Naive B cell (primary cell): Measurements from ENCODE around the gene RFC5. TPM values are rescaled to one million over a fixed set of nuclear protein-coding genes. Genes with fewer than 3 reads are reported as not detected.

Experiments used
- ATAC-seq, 2 donors: fragments of 150-1000 bp; cut with Tn5 transposase; 2 replicates each; pipeline ENCODE4 v1.10.0; 2021; ENCODE audit warnings: low read depth in 2 of 2, mild to moderate bottlenecking in 2 of 2, moderate library complexity in 2 of 2
- DNase-seq: peaks from one replicate; pipeline ENCODE4 v3.0.0; 2022
- H3K27ac Mint-ChIP-seq, 6 donors: one replicate each; pipeline ENCODE4 v1.8.0; 2020 to 2022; ENCODE audit warnings: mild to moderate bottlenecking in 6 of 6, mixed read lengths in 6 of 6, moderate library complexity in 5 of 6, inconsistent platforms in 2 of 6
- H3K27me3 Mint-ChIP-seq, 3 donors: one replicate each; pipeline ENCODE4 v1.8.0; 2021 to 2022; ENCODE audit warnings: mixed read lengths in 3 of 3, mild to moderate bottlenecking in 1 of 3
- H3K36me3 Mint-ChIP-seq, 2 donors: one replicate each; pipeline ENCODE4 v1.8.0; 2020 to 2022; ENCODE audit warnings: mixed read lengths in 2 of 2, inconsistent platforms in 1 of 2, mild to moderate bottlenecking in 1 of 2
- H3K4me1 Mint-ChIP-seq, 3 donors: one replicate each; pipeline ENCODE4 v1.8.0; 2020 to 2022; ENCODE audit warnings: mixed read lengths in 3 of 3, inconsistent platforms in 1 of 3, mild to moderate bottlenecking in 1 of 3, moderate library complexity in 1 of 3
- H3K4me3 Mint-ChIP-seq, 8 donors: one replicate each; pipeline ENCODE4 v1.8.0; 2020 to 2022; ENCODE audit warnings: mild to moderate bottlenecking in 8 of 8, mixed read lengths in 8 of 8, moderate library complexity in 8 of 8, inconsistent platforms in 2 of 8
- H3K9me3 Mint-ChIP-seq, 7 donors: one replicate each; pipeline ENCODE4 v1.8.0; 2020 to 2022; ENCODE audit warnings: mixed read lengths in 7 of 7, mild to moderate bottlenecking in 5 of 7, inconsistent platforms in 2 of 7, moderate library complexity in 1 of 7
- polyA plus RNA-seq, 6 donors: library from polyadenylated mRNA; unstranded; fragments of 300-500 nt; fragmentation: Illumina TruSeq; gene quantifications; one replicate each; pipeline ENCODE4 v1.2.3, GENCODE V29; 2021; ENCODE audit warnings: low read depth in 6 of 6

RFC5 gene
- polyA plus RNA-seq, 6 donors from 2014 or later, result 16.0 to 26.8 (median 24.1) TPM

- ATAC-seq, result no peak
- DNase-seq, result no peak
- Mint-ChIP-seq H3K36me3 (peaks cover 6 to 12% of the 10 kb centered on the region in 2 donors), H3K27ac (peak overlapping the region in 1 of 6 donors; percentile 50), H3K4me1 (peaks cover 6 to 10% (median 9%) of the 10 kb centered on the region in 3 donors), H3K27me3 (no peaks in the 10 kb centered on the region), H3K9me3 (no peaks in the 10 kb centered on the region), H3K4me3 (no peak overlapping the region)
These were observed 6.2 kb downstream of the RFC5 start for GRCh38 chr12:118022728-118023109.

GRCh38 chr12:118023301-118023860 is 6.9 kb downstream of the RFC5 start:
- H3K4me3 Mint-ChIP-seq, result no peak overlapping the region
- no peaks in the 10 kb centered on the region for H3K27me3 Mint-ChIP-seq
- H3K36me3 Mint-ChIP-seq, result peaks cover 9 to 12% of the 10 kb centered on the region in 2 donors
- no peaks in the 10 kb centered on the region for H3K9me3 Mint-ChIP-seq
- ATAC-seq (no peak), DNase-seq (no peak)
- H3K4me1 Mint-ChIP-seq, result peaks cover 0 to 5% (median 4%) of the 10 kb centered on the region in 3 donors
- H3K27ac Mint-ChIP-seq, result no peak overlapping the region

GRCh38 chr12:118025168-118025567 is 8.7 kb downstream of the RFC5 start:
- H3K27me3 Mint-ChIP-seq, result no peaks in the 10 kb centered on the region
- peaks cover 12 to 14% of the 10 kb centered on the region in 2 donors for H3K36me3 Mint-ChIP-seq
- H3K4me3 Mint-ChIP-seq, result no peak overlapping the region
- no peak overlapping the region for H3K27ac Mint-ChIP-seq
- DNase-seq, result no peak
- peaks cover 0 to 5% (median 4%) of the 10 kb centered on the region in 3 donors for H3K4me1 Mint-ChIP-seq
- H3K9me3 Mint-ChIP-seq, result no peaks in the 10 kb centered on the region
- ATAC-seq, result no peak

- Mint-ChIP-seq H3K27ac (peak overlapping the region in 1 of 6 donors; percentile 34), H3K9me3 (no peaks in the 10 kb centered on the region), H3K4me3 (no peak overlapping the region), H3K27me3 (no peaks in the 10 kb centered on the region), H3K4me1 (no peaks in the 10 kb centered on the region), H3K36me3 (peaks cover 0 to 15% of the 10 kb centered on the region in 2 donors)
- no peak for ATAC-seq
- no peak for DNase-seq
These were observed 12.7 kb downstream of the RFC5 start for GRCh38 chr12:118029166-118029565.

GRCh38 chr12:118032188-118032587 is 15.7 kb downstream of the RFC5 start:
- no peak overlapping the region for H3K27ac Mint-ChIP-seq
- peaks cover 0 to 23% of the 10 kb centered on the region in 2 donors for H3K36me3 Mint-ChIP-seq

GRCh38 chr12:118033323-118033722 is 16.8 kb downstream of the RFC5 start:
- H3K4me1 Mint-ChIP-seq, result peaks cover 6 to 14% (median 10%) of the 10 kb centered on the region in 3 donors
- peaks cover 0 to 20% of the 10 kb centered on the region in 2 donors for H3K36me3 Mint-ChIP-seq
- ATAC-seq (no peak), DNase-seq (no peak)
- H3K27me3 Mint-ChIP-seq, result no peaks in the 10 kb centered on the region
- H3K27ac Mint-ChIP-seq, result peak overlapping the region in 2 of 6 donors; percentile 49 to 56
- no peaks in the 10 kb centered on the region for H3K9me3 Mint-ChIP-seq
- H3K4me3 Mint-ChIP-seq, result no peak overlapping the region

More at GRCh38 chr12:118032188-118032587, 15.7 kb downstream of the RFC5 start:
- Mint-ChIP-seq H3K9me3 (no peaks in the 10 kb centered on the region), H3K27me3 (no peaks in the 10 kb centered on the region), H3K4me1 (peaks cover 6 to 14% (median 10%) of the 10 kb centered on the region in 3 donors), H3K4me3 (no peak overlapping the region)
- ATAC-seq, result no peak
- DNase-seq, result no peak

GRCh38 chr12:118033902-118034301 is 17.4 kb downstream of the RFC5 start:
- H3K9me3 Mint-ChIP-seq, result no peaks in the 10 kb centered on the region
- ATAC-seq (no peak), DNase-seq (no peak)
- peaks cover 6 to 14% (median 10%) of the 10 kb centered on the region in 3 donors for H3K4me1 Mint-ChIP-seq
- H3K27me3 Mint-ChIP-seq, result no peaks in the 10 kb centered on the region
- peak overlapping the region in 1 of 6 donors; percentile 24 for H3K27ac Mint-ChIP-seq
- no peak overlapping the region for H3K4me3 Mint-ChIP-seq
- H3K36me3 Mint-ChIP-seq, result peaks cover 0 to 20% of the 10 kb centered on the region in 2 donors

- peaks cover 6 to 14% (median 10%) of the 10 kb centered on the region in 3 donors for H3K4me1 Mint-ChIP-seq
- ATAC-seq (no peak), DNase-seq (no peak)
- H3K27ac Mint-ChIP-seq, result peak overlapping the region in 1 of 6 donors; percentile 49
- no peak overlapping the region for H3K4me3 Mint-ChIP-seq
- H3K36me3 Mint-ChIP-seq, result peaks cover 0 to 18% of the 10 kb centered on the region in 2 donors
- H3K9me3 Mint-ChIP-seq, result no peaks in the 10 kb centered on the region
- H3K27me3 Mint-ChIP-seq, result no peaks in the 10 kb centered on the region
These were observed 18.1 kb downstream of the RFC5 start for GRCh38 chr12:118034429-118035189.

- no peaks in the 10 kb centered on the region for H3K9me3 Mint-ChIP-seq
- peaks cover 6 to 14% (median 10%) of the 10 kb centered on the region in 3 donors for H3K4me1 Mint-ChIP-seq
- no peak overlapping the region for H3K4me3 Mint-ChIP-seq
- H3K27ac Mint-ChIP-seq, result peak overlapping the region in 4 of 6 donors; percentile 67 to 80 (median 79)
- H3K27me3 Mint-ChIP-seq, result no peaks in the 10 kb centered on the region
- ATAC-seq (no peak), DNase-seq (no peak)
- peaks cover 0 to 15% of the 10 kb centered on the region in 2 donors for H3K36me3 Mint-ChIP-seq
These were observed 18.9 kb downstream of the RFC5 start for GRCh38 chr12:118035190-118036041.

- Mint-ChIP-seq H3K36me3 (peaks cover 7 to 20% of the 10 kb centered on the region in 2 donors), H3K4me1 (peaks cover 9 to 14% (median 10%) of the 10 kb centered on the region in 3 donors), H3K27ac (peak overlapping the region in 1 of 6 donors; percentile 66), H3K9me3 (peaks cover 0 to 2% (median 0%) of the 10 kb centered on the region in 7 donors), H3K4me3 (no peak overlapping the region), H3K27me3 (no peaks in the 10 kb centered on the region)
- DNase-seq (no peak), ATAC-seq (no peak)
These were observed 20.3 kb downstream of the RFC5 start for GRCh38 chr12:118036672-118037411.

GRCh38 chr12:118038137-118038536 is 21.6 kb downstream of the RFC5 start:
- Mint-ChIP-seq H3K27me3 (no peaks in the 10 kb centered on the region), H3K27ac (peak overlapping the region in 1 of 6 donors; percentile 52), H3K36me3 (peaks cover 7 to 25% of the 10 kb centered on the region in 2 donors)

GRCh38 chr12:118042091-118042490 is 25.6 kb downstream of the RFC5 start:
- Mint-ChIP-seq H3K9me3 (peaks cover 0 to 2% (median 0%) of the 10 kb centered on the region in 7 donors), H3K4me1 (peaks cover 0 to 3% (median 0%) of the 10 kb centered on the region in 3 donors), H3K4me3 (no peak overlapping the region), H3K27ac (no peak overlapping the region), H3K36me3 (peaks cover 7 to 18% of the 10 kb centered on the region in 2 donors), H3K27me3 (no peaks in the 10 kb centered on the region)
- DNase-seq, result no peak
- ATAC-seq, result no peak

More at GRCh38 chr12:118038137-118038536, 21.6 kb downstream of the RFC5 start:
- DNase-seq (no peak), ATAC-seq (no peak)
- Mint-ChIP-seq H3K4me1 (peaks cover 9 to 14% (median 10%) of the 10 kb centered on the region in 3 donors), H3K9me3 (peaks cover 0 to 2% (median 0%) of the 10 kb centered on the region in 7 donors), H3K4me3 (no peak overlapping the region)
